Measurements from ENCODE around the gene FCGR1A.
"Not testable (repeated sequence)": the region's sequence is repeated elsewhere in the genome, so short reads cannot be mapped to it uniquely, and the experiment has no call there.

DNA sequence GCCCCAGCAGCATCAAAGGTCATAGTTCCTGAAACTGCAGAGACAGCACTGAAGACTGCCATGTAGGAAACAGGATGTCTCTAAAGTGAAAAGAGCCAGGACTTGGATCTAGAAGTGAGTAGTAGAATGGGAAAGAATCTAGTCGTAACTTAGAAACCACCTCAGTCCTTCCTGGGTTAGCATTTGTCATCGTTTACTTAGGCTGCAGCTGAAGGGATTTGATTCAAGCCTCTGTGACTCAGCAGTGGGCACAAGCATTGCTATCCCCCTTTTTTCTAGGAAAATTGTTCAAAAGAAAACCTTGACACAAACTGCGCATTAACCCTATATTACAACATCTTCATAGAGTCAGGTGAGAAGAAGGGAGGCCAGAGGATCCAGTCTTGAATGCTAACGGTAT, 11.8 kb upstream of the FCGR1A start:
- TF ChIP-seq, protein P1, sequence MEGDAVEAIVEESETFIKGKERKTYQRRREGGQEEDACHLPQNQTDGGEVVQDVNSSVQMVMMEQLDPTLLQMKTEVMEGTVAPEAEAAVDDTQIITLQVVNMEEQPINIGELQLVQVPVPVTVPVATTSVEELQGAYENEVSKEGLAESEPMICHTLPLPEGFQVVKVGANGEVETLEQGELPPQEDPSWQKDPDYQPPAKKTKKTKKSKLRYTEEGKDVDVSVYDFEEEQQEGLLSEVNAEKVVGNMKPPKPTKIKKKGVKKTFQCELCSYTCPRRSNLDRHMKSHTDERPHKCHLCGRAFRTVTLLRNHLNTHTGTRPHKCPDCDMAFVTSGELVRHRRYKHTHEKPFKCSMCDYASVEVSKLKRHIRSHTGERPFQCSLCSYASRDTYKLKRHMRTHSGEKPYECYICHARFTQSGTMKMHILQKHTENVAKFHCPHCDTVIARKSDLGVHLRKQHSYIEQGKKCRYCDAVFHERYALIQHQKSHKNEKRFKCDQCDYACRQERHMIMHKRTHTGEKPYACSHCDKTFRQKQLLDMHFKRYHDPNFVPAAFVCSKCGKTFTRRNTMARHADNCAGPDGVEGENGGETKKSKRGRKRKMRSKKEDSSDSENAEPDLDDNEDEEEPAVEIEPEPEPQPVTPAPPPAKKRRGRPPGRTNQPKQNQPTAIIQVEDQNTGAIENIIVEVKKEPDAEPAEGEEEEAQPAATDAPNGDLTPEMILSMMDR (IDR thresholded peaks at IDR 0.05; ENCODE audit: poor library complexity): not testable (repeated sequence)
- not testable (repeated sequence) for TF ChIP-seq EZH2 (IDR thresholded peaks at IDR 0.05; ENCODE audit: borderline replicate concordance); EZH2phosphoT487 (IDR thresholded peaks at IDR 0.05; ENCODE audit: low read depth, severe bottlenecking, unreplicated experiment)
